GM19328 (cell line): ENCODE data around the gene RFLNA.
"Not testable (repeated sequence)": the region's sequence is repeated elsewhere in the genome, so short reads cannot be mapped to it uniquely, and the experiment has no call there.

Source experiments
- ATAC-seq: cut with Tn5 transposase; IDR thresholded peaks from one replicate; pipeline ENCODE4 v1.9.1; 2021; ENCODE audit warnings: mild to moderate bottlenecking, moderate library complexity; ENCODE audit not compliant: unreplicated experiment

The RFLNA gene

GRCh38 chr12:124318278-124319020 is 23.6 kb downstream of the RFLNA start:
- no peak for ATAC-seq

- no peak for ATAC-seq
These were observed 24.6 kb downstream of the RFLNA start for GRCh38 chr12:124319368-124320050.

GRCh38 chr12:124321040-124321481 is 26.2 kb downstream of the RFLNA start:
- ATAC-seq, result no peak

GRCh38 chr12:124321556-124322270 is 26.8 kb downstream of the RFLNA start:
- no peak for ATAC-seq

GRCh38 chr12:124322271-124322998 is 27.5 kb downstream of the RFLNA start:
- ATAC-seq, result no peak

- ATAC-seq, result not testable (repeated sequence)
These were observed 28.1 kb downstream of the RFLNA start for GRCh38 chr12:124322999-124323328.

- ATAC-seq, result no peak
These were observed 29.1 kb downstream of the RFLNA start for GRCh38 chr12:124323771-124324530.

- no peak for ATAC-seq
These were observed 30.2 kb downstream of the RFLNA start for GRCh38 chr12:124324803-124325705.

GRCh38 chr12:124326104-124326503 is 31.2 kb downstream of the RFLNA start:
- ATAC-seq, result no peak

GRCh38 chr12:124326871-124327270 is 32.0 kb downstream of the RFLNA start:
- ATAC-seq, result no peak

- ATAC-seq, result no peak
These were observed 32.6 kb downstream of the RFLNA start for GRCh38 chr12:124327362-124328043.

- ATAC-seq, result no peak
These were observed 33.2 kb downstream of the RFLNA start for GRCh38 chr12:124328116-124328515.

GRCh38 chr12:124328636-124329035 is 33.7 kb downstream of the RFLNA start:
- ATAC-seq, result no peak

- no peak for ATAC-seq
These were observed 37.3 kb downstream of the RFLNA start for GRCh38 chr12:124332058-124332672.

- no peak for ATAC-seq
These were observed 38.0 kb downstream of the RFLNA start for GRCh38 chr12:124332900-124333299.

- ATAC-seq, result no peak
These were observed 38.8 kb downstream of the RFLNA start for GRCh38 chr12:124333724-124334123.

- ATAC-seq, result no peak
These were observed 39.4 kb downstream of the RFLNA start for GRCh38 chr12:124334266-124334665.

- no peak for ATAC-seq
These were observed 40.1 kb downstream of the RFLNA start for GRCh38 chr12:124334976-124335375.
